Ammon's horn (tissue), 1 donor: Measurements from ENCODE around the gene NTNG2.
"Not testable (repeated sequence)": the region's sequence is repeated elsewhere in the genome, so short reads cannot be mapped to it uniquely, and the experiment has no call there.

Source experiments
- DNase-seq: peaks from one replicate; pipeline ENCODE4 v3.0.0-alpha.2; 2016; ENCODE audit warnings: low spot score

The NTNG2 gene

DNA sequence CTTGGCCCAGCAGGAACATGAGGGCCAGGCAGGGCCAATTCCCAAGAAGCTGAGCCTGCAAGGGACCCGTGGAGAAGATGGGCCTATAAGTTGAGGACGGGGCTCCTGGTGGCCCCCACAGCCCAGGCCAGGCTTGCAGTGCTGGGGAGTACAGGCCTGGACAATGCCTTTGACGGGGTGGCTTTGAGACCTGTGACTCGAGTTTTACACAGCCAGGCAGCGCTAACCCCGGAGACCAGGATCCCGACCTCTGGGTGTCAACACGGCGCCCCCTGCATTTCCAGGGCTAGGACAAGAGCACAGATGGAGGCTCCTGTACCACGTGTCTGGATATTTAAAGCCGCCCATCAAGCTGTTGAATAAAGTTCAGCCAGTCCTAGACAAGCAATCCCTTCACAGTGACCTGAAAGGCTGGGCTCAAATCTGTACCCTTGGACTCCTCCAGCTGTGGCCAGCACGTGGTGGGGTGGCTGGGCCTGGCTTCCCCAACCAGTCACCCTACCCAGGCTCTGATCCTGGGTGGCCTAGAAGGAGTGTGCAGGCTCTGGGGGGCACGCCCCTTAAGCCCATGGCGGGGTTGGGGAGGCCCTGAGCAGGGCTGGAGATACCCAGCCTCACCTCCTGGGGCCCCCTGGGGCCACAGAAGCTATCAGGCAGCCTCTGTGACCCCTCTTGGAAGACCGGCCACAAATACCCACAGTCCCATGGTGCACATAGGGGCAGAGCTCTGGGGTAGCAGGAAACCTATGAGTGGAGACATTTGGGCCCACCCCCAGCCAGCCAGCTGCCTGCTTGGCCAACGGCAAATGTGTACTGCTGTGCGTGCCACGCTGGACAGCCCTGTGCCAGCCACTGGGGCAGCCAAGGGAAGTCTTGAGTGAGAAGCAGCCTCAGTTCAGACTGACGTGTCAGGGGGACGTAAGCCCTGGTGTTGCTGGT lies 88.7 kb downstream of the NTNG2 start:
- DNase-seq: no peak

DNA sequence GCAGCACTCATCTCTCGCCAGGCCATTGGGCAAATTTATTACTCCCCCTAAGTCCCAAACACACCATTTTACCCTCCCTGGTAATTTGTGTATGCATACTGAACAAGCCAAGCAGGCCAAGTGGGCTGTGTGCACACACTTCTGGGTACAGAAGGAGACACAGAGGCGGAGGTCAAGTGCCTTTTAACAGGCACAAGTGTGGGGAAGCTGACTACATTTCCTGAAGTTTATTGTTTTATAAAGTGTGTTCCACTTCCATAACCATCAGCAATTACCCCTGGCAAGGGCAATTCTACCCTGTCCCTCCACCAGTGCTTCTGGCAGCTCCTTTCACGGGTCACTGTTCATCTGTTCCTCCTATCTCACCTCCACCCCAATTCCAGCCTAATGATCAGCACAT lies 99.0 kb downstream of the NTNG2 start:
- DNase-seq: no peak

DNA sequence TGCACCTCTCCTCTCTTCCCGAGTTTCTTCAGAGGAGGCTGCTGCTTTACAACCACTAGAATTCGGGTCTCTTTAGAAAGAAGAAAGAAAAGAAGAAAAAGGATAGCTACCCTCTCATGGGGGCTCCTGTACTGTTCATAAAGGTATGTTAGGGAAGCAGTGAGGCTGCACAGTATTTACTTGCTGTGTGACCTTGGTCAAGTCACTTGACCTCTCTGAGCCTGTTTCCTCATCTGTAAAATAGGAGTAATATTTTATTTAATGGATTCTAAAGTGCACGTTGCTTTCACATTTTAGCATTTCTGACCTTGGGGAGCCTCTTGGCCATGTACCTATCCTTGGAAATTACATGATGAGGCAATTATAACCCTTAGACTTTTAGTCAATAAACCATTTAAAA lies 104.2 kb downstream of the NTNG2 start:
- DNase-seq: no peak

DNA sequence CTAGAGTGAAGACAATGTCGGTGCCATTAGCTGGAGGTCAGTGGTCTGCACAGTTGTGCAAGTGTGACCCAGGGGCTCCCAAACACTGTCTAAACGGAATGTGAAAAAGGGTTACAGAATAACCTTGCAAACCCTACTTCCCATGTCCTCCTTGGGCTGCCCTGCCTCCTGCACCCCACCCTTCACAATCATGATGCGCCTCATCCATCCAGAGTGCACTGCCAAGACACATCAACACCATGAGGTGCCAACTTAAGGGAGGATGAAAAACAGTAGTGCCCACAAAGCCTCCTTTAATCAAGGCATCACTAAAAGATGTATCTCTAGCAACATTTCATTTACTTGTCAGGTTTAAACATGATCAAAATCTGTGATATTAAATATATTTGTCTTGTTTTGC lies 105.8 kb downstream of the NTNG2 start:
- no peak for DNase-seq

DNA sequence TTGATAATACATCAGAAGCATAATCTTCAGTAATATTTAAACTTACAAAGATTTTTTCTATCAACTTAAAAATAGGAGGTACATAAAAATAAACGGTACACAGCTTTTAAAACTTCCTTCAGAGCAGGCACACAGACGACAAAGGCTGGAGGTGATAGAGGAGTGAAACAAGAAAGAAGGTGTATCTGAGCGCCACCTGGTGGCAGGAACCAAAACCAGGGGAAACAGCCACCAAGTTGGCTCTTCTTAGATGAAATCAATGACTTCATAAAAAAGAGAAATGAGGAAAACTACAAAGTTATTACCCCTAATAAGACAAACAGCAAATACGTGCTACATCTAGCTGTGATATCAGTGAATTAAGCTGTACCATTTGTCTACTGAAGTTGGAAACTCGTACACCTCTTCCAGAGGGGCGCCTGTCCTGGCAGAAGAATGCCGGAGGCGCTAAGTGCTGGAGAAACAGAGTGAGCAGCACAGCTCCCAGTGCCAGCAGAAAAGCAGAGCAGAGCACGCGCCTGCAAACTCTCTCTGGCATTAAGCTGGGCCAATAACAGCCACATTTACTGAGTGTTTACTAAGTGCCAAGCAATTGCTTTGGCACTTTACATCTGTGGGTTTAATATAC lies 107.0 kb downstream of the NTNG2 start:
- peak; percentile 83 for DNase-seq

DNA sequence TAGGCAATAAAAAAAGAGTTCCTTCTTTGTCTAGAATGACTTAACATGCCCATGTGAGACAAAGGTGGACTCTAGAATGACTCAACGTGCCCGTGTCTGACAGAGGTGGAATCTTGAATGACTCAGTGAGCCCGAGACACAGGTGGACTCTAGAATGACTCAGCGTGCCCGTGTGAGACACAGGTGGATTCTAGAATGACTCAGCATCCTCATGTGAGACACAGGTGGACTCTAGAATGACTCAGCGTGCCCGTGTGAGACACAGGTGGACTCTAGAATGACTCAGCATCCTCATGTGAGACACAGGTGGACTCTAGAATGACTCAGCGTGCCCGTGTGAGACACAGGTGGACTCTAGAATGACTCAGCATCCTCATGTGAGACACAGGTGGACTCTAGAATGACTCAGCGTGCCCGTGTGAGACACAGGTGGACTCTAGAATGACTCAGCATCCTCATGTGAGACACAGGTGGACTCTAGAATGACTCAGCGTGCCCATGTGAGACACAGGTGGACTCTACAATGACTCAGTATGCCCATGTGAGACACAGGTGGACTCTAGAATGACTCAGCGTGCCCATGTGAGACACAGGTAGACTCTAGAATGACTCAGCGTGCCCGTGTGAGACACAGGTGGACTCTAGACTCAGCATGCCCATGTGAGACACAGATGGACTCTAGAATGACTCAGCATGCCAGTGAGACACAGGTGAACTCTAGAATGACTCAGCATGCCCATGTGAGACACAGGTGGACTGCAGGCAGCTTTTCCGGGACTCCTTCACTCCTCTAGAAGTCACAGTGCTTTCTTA lies 108.1 kb downstream of the NTNG2 start:
- not testable (repeated sequence) for DNase-seq

DNA sequence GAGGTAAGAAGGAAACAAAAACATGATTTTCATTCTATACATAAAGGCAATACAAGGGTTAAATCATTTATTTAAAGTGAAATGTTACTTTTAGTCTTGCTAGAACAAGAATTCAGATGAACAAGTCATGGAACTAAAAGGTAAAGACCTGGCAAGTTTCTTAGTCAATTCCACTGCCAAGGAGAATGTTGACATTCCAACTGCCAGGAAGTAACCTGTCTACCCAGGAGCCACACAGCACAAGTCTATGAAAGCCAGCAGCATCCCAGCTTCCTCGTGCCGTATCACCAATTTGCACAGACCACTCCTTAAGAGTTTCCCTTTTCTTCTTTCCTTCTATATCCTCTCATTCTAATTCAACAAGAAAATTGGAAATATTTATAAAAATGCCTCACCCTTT lies 113.0 kb downstream of the NTNG2 start:
- no peak for DNase-seq

DNA sequence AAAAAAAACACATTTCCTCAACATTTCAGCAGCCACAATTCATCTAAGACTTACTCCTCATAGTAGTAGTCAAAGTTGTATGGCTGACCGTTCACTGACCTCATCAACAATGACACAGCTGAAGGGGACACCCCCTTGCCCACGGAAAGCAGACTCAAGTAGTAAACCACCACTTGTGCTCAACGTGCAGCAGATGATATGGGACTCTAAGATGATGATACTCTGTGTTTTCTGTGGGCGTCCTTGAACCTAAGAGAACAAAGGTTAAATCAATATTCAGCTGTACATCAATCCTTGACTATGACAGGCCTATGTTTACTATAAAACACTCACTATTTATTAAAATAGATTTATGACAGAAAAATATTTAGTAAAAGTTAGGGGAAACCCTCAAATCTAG lies 121.3 kb downstream of the NTNG2 start:
- DNase-seq: no peak

DNA sequence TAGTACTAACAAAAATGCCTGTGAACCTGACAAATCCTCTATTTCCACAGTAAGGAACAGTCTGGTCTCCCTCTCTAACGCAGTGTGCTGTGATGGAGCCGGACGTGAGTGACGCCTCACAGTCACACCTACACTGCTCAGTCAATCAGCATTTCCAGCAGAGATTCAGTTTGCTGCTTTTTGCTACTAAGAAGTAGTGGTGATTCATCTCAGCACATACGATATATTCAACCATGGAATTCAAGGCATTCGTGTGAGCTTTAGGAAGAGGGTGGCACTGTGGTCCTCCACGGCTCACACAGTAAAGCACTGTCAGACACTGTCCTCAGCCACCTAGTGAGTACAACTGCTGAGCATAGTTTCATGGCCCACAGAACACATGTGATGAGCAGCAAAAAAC lies 122.0 kb downstream of the NTNG2 start:
- DNase-seq: peak; percentile 30

DNA sequence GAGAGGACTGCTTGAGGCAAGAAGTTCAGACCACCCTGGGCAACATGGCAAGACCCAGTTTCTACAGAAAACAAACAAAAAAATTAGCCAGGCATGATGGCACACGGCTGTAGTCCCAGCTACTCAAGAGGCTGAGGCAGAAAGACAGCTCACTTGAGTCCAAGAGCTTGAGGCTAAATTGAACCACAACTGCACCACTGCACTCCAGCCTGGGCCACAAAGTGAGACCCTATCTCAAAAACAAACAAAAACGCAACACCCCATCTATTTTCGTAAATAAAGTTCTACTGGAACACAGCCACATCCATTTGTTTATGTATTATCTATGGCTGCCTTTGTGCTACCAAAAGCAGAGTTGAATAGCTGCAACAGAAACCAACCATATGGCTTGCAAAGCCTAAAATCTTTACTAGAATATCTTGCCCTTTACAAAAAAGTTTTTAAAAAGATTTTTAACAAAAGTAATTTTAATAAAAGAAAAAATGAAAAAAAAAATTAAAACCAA lies 125.5 kb downstream of the NTNG2 start:
- DNase-seq: no peak

DNA sequence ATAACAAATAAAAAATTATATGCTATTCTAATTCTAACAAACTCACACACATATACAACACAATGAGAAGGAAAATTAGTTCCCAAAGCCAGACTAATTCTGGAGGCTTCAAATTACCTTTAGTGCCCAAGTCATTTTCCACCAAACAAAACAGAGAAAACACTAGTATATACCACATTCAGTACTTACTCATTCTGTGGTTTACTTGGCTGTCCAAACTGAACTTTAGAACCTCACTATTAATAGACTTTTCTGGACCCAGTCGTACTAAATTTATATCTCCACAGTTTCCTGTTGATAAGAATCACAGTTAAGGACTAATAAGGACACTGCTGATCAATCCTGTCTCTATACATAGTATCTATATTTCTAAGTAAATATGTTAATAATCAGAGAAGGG lies 126.5 kb downstream of the NTNG2 start:
- no peak for DNase-seq

DNA sequence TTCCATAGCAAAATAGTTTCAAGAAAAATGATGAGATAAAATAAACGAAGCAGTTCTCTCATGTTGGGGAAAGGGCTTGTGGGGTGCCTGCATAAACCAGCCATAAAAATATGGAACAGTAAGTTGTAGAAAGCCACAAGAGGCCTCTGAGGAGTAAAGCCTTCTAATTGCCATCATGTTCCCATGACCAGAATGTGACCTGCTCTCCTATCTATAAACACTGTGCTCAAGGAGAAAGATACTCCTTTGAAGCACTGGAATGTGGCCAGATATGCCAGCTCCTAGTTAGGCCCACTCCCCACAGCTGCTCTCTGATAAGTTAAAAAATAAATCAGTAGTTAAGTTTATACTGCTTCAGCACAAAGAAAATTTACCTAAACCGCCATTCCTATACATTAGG lies 127.1 kb downstream of the NTNG2 start:
- no peak for DNase-seq

DNA sequence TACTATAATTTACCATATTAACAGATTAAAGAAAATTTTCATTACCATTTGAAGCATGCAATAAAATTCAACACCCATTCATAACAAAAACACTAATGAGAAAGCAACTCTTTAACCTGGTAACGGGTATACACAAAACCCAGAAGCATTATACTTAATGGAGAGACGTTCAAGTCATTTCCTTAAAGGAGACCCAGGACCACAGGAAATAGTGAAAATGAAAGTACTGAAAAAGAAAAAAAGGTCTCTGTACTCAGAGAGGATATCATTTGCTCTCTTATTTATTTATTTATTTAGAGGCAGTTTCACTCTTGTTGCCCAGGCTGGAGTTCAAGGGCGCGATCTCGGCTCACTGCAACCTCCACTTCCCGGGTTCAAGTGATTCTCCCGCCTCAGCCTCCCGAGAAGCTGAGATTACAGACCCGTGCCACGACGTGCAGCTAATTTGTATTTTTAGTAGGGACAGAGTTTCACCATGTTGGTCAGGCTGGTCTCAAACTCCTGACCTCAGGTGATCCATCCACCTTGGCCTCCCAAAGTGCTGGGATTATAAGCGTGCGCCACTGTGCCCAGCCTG lies 131.4 kb downstream of the NTNG2 start:
- DNase-seq: no peak
